Measurements from ENCODE around the gene KIFC1. TPM values are rescaled to one million over a fixed set of nuclear protein-coding genes. Genes with fewer than 3 reads are reported as not detected.

The KIFC1 gene
- total and polyA plus RNA-seq, 2 donors (not counting 1 experiment from before 2014, with no cell fraction given) = 0.79 to 1.0 TPM

DNA sequence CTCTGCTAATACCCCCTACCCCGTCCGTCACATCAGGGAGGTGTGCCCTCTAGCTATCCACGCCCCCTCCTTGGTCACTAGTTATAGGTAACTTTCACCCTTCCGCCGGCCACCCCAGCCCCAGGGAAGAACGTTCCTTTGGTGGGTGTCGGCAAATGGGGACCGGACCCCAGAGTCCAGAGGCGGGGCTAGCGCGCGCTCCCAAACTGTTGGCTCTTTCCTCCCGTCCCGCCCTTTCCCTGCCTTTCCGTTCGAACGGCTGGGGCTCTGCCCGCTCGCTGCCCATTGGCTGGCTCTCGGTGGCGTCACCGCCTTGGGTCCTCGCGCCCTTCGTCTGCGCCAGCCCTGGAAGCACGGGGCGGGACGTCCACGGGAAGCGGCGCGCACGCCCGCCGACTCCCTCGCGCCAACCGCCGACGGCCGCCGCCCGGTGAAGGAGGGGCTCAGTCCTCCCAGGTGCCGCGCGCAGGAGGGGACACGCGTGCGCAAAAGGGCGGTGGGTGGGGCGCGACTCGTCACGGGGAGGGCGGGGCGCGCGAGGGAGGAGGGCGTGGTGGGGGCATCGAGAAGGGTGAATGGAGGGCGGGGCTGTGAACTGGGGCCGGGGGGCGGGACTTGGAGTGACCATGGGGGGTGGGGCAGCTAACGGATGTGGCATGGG is 18.6 kb downstream of the KIFC1 start:
- TF ChIP-seq, protein P1, sequence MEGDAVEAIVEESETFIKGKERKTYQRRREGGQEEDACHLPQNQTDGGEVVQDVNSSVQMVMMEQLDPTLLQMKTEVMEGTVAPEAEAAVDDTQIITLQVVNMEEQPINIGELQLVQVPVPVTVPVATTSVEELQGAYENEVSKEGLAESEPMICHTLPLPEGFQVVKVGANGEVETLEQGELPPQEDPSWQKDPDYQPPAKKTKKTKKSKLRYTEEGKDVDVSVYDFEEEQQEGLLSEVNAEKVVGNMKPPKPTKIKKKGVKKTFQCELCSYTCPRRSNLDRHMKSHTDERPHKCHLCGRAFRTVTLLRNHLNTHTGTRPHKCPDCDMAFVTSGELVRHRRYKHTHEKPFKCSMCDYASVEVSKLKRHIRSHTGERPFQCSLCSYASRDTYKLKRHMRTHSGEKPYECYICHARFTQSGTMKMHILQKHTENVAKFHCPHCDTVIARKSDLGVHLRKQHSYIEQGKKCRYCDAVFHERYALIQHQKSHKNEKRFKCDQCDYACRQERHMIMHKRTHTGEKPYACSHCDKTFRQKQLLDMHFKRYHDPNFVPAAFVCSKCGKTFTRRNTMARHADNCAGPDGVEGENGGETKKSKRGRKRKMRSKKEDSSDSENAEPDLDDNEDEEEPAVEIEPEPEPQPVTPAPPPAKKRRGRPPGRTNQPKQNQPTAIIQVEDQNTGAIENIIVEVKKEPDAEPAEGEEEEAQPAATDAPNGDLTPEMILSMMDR (IDR thresholded peaks at IDR 0.05) = no peak
- TF ChIP-seq EZH2 (IDR thresholded peaks at IDR 0.05; ENCODE audit: borderline replicate concordance, insufficient read depth, low read depth, low read length, poor library complexity, severe bottlenecking) = no peak
- peak overlapping the region; percentile 94 for H3K27ac Mint-ChIP-seq
- H3K9me3 Mint-ChIP-seq (ENCODE audit: insufficient read depth) = no peaks in the 10 kb centered on the region
- CTCF ChIA-PET = interaction anchor here (0.8 to 1.2 kb wide), 3 partner anchors 15 to 176 kb away, joined by 3 to 5 read pairs (median 4); no protein-coding TSS in a partner anchor
- Histone ChIP-seq H4K20me1 (ENCODE audit: control insufficient read depth, insufficient read depth, low read length, poor library complexity, severe bottlenecking) (peaks cover 13% of the 10 kb centered on the region), H3K4me1 (ENCODE audit: control insufficient read depth in 2 of 2, insufficient read depth in 2 of 2, low read length in 2 of 2) (peaks cover 37 to 52% of the 10 kb centered on the region in 2 donors), H2AFZ (ENCODE audit: insufficient read depth, low read depth, low read length, poor library complexity, severe bottlenecking) (peak overlapping the region; percentile 85), H3K27me3 (replicated peaks in 1 of 4; ENCODE audit: control extremely low read depth in 1 of 4, control insufficient read depth in 3 of 4, insufficient read depth in 4 of 4, low read length in 3 of 4) (no peaks in the 10 kb centered on the region), H3K4me3 (ENCODE audit: control extremely low read depth in 1 of 5, extremely low read depth in 1 of 5, insufficient read depth in 1 of 5, low read depth in 2 of 5, low read length in 4 of 5) (peak overlapping the region; percentile 63 to 91 (median 84)), H3K4me2 (replicated peaks; ENCODE audit: low read depth, low read length, poor library complexity, severe bottlenecking) (peak overlapping the region; percentile 81), H3K9ac (ENCODE audit: low read length) (peak overlapping the region; percentile 96), H3K36me3 (replicated peaks in 1 of 2; ENCODE audit: control extremely low read depth in 1 of 2, control insufficient read depth in 1 of 2, extremely low read depth in 1 of 2, insufficient read depth in 2 of 2, low read length in 1 of 2) (peaks cover 0 to 31% of the 10 kb centered on the region in 2 experiments), H3K27ac (ENCODE audit: low read length in 2 of 2) (peak overlapping the region; percentile 96 to 98), H3K9me3 (ENCODE audit: control extremely low read depth in 1 of 3, control insufficient read depth in 2 of 3, insufficient read depth in 1 of 3, low read length in 2 of 3) (no peaks in the 10 kb centered on the region), H3K79me2 (ENCODE audit: control insufficient read depth, insufficient read depth, low read length) (peaks cover 29% of the 10 kb centered on the region)
- intact Hi-C loops (cut with micrococcal nuclease) = loop anchor here (1.0 to 2.0 kb wide), 12 partner anchors 8 to 210 kb away; partner anchors contain the start of genes CUTA, KIFC1, PFDN6 and RGL2
- H3K4me3 Mint-ChIP-seq = peak overlapping the region; percentile 87
- ATAC-seq (ENCODE audit: low read depth) (peak; percentile 74), DNase-seq (peak; percentile 98)
- peaks cover 47% of the 10 kb centered on the region for H3K4me1 Mint-ChIP-seq
- under 1% methylated on average over 48 of the region's 65 CpGs for WGBS (ENCODE audit: insufficient coverage)
- H3K27me3 Mint-ChIP-seq = no peaks in the 10 kb centered on the region
- POLR2A ChIA-PET = interaction anchor here (0.6 to 1.5 kb wide), 20 partner anchors 8 to 438 kb away, joined by 3 to 16 read pairs (median 5); partner anchors contain the start of genes BAK1, CUTA, HSD17B8 and KIFC1

All from B cell (primary cell).